Caco-2 (cell line): ENCODE data around the gene LCK. TPM values are rescaled to one million over a fixed set of nuclear protein-coding genes. Genes with fewer than 3 reads are reported as not detected.
"Not testable (repeated sequence)": the region's sequence is repeated elsewhere in the genome, so short reads cannot be mapped to it uniquely, and the experiment has no call there.

ENCODE experiments used
- BruUV-seq: library from RNA; stranded (reverse); fragments of 400-500 nt; replicated peaks from 2 replicates; lab custom pipeline; 2021; lab: Mats Ljungman, UMichigan
- CTCF ChIA-PET: fragments of 300-600 bp; sonication (Branson Sonifier 250); formaldehyde crosslinking; loops from one replicate; lab custom pipeline; 2022; ENCODE audit warnings: antibody characterized with exemption; lab: Charles Lee
- POLR2A ChIA-PET: fragments of 300-600 bp; sonication (Branson Sonifier 250); formaldehyde crosslinking; loops from one replicate; lab custom pipeline; 2022; ENCODE audit warnings: antibody characterized with exemption; lab: Charles Lee
- DNase-seq, 2 experiments: peaks; one replicate each; pipeline versions ENCODE4 v3.0.0 to v3.0.0-alpha.2; 2020 to 2022
- H3K27me3 ChIP-seq: replicated peaks from 2 replicates; pipeline ENCODE4 v1.6.0; 2011; ENCODE audit warnings: low read length; ENCODE audit not compliant: control insufficient read depth, insufficient read depth
- H3K36me3 ChIP-seq: 2 replicates; pipeline ENCODE4 v1.5.1; 2011; ENCODE audit warnings: low read length; ENCODE audit not compliant: control insufficient read depth, insufficient read depth
- H3K4me1 ChIP-seq: fragments of 250-450 bp; sonication (Bioruptor Pico); 2 replicates; pipeline ENCODE4 v1.5.1; 2020; ENCODE audit warnings: mild to moderate bottlenecking
- H3K4me3 ChIP-seq: 2 replicates; pipeline ENCODE4 v1.5.1; 2011; ENCODE audit warnings: low read depth, mild to moderate bottlenecking, control low read depth, low read length
- H3K9me3 ChIP-seq: fragments of 250-450 bp; sonication (Bioruptor Pico); 2 replicates; pipeline ENCODE4 v1.5.1; 2020; ENCODE audit warnings: mild to moderate bottlenecking, moderate library complexity
- H3K27ac Mint-ChIP-seq: one replicate; pipeline ENCODE4 v1.8.0; 2022; ENCODE audit warnings: mixed read lengths; ENCODE audit not compliant: unreplicated experiment
- H3K27me3 Mint-ChIP-seq: one replicate; pipeline ENCODE4 v1.8.0; 2022; ENCODE audit warnings: mixed read lengths; ENCODE audit not compliant: insufficient read depth, unreplicated experiment
- H3K36me3 Mint-ChIP-seq: one replicate; pipeline ENCODE4 v1.8.0; 2022; ENCODE audit warnings: mild to moderate bottlenecking, mixed read lengths; ENCODE audit not compliant: insufficient read depth, unreplicated experiment
- H3K4me1 Mint-ChIP-seq: one replicate; pipeline ENCODE4 v1.8.0; 2022; ENCODE audit warnings: low read depth, mixed read lengths; ENCODE audit not compliant: unreplicated experiment
- H3K4me3 Mint-ChIP-seq: one replicate; pipeline ENCODE4 v1.8.0; 2022; ENCODE audit warnings: mild to moderate bottlenecking, moderate library complexity, mixed read lengths; ENCODE audit not compliant: unreplicated experiment
- H3K9me3 Mint-ChIP-seq: one replicate; pipeline ENCODE4 v1.8.0; 2022; ENCODE audit warnings: mixed read lengths; ENCODE audit not compliant: unreplicated experiment
- intact Hi-C: fragments of 100-400 bp; cut with micrococcal nuclease; formaldehyde crosslinking; loops from one replicate; pipeline ENCODE4 v1.10.0; 2022; ENCODE audit not compliant: unreplicated experiment
- total RNA-seq: library from RNA; stranded (reverse); gene quantifications from 2 replicates; pipeline ENCODE4 v1.2.3, GENCODE V29; 2022
- TF ChIP-seq, protein P1 (sequence below), 2 experiments: fragments of 200-600 bp in 1 of 2; IDR thresholded peaks; 1 replicate in 1 of 2; 2 replicates in 1 of 2; pipeline versions ENCODE4 v1.5.1 to v1.8.0; 2011 to 2022; ENCODE audit warnings: antibody characterized with exemption in 1 of 2, control low read depth in 1 of 2, inconsistent platforms in 1 of 2, low read depth in 1 of 2, low read length in 1 of 2, mild to moderate bottlenecking in 1 of 2, moderate library complexity in 1 of 2; ENCODE audit not compliant: insufficient read depth in 1 of 2, severe bottlenecking in 1 of 2, unreplicated experiment in 1 of 2

LCK gene
- total RNA-seq, 1 experiment from 2014 or later = 0.39 TPM

DNA sequence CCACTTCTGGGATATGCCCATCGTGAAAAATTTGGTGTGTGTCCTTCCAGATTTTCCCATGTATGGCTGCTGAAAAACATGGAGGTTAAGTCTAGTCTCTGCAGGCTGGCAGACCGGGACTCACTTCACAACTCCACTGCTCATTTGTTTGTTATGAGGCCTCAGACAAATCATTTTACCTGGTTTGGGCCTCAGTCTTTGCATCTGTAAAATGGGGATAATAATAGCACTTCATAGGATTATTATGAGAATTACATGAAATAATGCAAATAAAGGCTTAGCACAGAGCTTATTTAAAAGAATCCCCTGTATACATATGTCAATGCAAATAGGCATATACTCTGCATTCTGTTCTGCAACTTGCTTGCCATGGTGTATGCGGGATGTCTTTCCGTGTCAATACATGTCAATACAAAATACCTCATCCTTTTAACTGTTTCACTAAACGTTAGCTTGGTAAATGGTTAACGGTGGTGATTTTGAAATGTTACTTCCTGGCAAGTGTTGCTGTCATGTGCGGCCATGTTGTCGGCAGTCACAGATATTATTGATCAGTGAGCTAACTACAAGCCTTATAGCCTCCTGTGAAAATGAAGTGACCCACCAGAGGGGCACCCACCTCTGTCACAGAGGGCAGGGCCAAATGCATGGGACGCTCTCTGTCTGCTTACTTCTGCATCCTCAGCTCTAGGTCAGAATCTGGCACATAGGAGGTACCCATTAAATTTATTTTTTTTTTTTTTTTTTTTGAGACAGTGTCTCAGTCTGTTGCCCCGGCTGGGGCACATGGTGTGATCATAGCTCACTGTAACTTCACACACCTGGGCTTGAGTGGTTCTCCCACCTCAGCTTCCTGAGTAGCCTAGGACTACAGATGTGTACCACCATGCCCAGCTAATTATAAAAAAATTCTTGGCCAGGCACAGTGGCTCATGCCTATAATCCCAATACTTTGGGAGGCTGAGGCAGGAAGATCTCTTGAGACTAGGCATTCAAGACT is 4.3 kb downstream of the LCK start:
- TF ChIP-seq, protein P1, sequence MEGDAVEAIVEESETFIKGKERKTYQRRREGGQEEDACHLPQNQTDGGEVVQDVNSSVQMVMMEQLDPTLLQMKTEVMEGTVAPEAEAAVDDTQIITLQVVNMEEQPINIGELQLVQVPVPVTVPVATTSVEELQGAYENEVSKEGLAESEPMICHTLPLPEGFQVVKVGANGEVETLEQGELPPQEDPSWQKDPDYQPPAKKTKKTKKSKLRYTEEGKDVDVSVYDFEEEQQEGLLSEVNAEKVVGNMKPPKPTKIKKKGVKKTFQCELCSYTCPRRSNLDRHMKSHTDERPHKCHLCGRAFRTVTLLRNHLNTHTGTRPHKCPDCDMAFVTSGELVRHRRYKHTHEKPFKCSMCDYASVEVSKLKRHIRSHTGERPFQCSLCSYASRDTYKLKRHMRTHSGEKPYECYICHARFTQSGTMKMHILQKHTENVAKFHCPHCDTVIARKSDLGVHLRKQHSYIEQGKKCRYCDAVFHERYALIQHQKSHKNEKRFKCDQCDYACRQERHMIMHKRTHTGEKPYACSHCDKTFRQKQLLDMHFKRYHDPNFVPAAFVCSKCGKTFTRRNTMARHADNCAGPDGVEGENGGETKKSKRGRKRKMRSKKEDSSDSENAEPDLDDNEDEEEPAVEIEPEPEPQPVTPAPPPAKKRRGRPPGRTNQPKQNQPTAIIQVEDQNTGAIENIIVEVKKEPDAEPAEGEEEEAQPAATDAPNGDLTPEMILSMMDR (IDR thresholded peaks at IDR 0.05; ENCODE audit: insufficient read depth in 1 of 2, low read depth in 1 of 2, low read length in 1 of 2, severe bottlenecking in 1 of 2, unreplicated experiment in 1 of 2) = no peak
- CTCF ChIA-PET = no interaction called here
- H3K27me3 Mint-ChIP-seq = no peaks in the 10 kb centered on the region
- H3K4me3 Mint-ChIP-seq = no peak overlapping the region
- no peaks in the 10 kb centered on the region for H3K4me1 ChIP-seq
- no peak overlapping the region for H3K27ac Mint-ChIP-seq
- H3K4me1 Mint-ChIP-seq = no peaks in the 10 kb centered on the region
- DNase-seq = no peak
- intact Hi-C loops = no loop called here
- H3K4me3 ChIP-seq = no peak overlapping the region
- H3K36me3 ChIP-seq = no peaks in the 10 kb centered on the region
- POLR2A ChIA-PET = no interaction called here
- no TSS peak for BruUV-seq
- no peaks in the 10 kb centered on the region for H3K9me3 ChIP-seq
- no peaks in the 10 kb centered on the region for H3K36me3 Mint-ChIP-seq
- H3K9me3 Mint-ChIP-seq = no peaks in the 10 kb centered on the region
- H3K27me3 ChIP-seq = no peaks in the 10 kb centered on the region

DNA sequence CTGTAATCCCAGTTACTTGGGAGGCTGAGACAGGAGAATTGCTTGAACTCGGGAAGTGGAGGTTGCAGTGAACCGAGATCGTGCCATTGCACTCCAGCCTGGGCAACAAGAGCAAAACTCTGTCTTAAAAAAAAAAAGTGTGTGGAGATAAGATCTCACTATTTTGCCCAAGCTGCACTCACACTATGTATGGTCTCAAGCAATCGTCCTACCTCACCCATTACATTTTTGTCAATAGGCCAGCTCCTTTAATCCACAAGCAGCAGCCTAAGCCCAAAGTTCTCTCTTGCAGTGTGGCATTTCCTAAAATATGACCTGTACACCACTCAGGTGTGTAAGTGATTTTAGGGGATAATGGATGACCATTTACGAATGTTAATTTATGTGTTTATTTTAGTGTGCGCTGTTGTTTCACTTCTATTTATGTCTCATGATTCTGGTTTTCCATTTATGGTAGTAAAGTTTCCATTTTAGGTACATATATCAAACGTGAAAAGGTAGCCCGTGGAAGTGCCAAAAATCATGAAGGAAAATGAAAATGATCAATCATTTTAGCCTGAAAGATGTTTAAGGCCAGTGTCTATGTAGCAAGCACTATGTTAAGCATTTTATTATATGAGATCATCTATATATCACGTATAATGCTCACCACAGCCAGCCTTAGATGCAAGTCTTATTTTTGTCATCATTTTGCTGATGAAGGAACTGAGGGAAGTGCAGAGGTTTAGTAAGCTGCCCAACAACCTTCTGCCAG is 5.6 kb downstream of the LCK start:
- no peaks in the 10 kb centered on the region for H3K36me3 ChIP-seq
- no peak overlapping the region for H3K4me3 Mint-ChIP-seq
- CTCF ChIA-PET = no interaction called here
- BruUV-seq = no TSS peak
- H3K27ac Mint-ChIP-seq = no peak overlapping the region
- no peaks in the 10 kb centered on the region for H3K4me1 ChIP-seq
- H3K36me3 Mint-ChIP-seq = no peaks in the 10 kb centered on the region
- POLR2A ChIA-PET = no interaction called here
- intact Hi-C loops = no loop called here
- no peaks in the 10 kb centered on the region for H3K9me3 ChIP-seq
- no peaks in the 10 kb centered on the region for H3K27me3 Mint-ChIP-seq
- no peaks in the 10 kb centered on the region for H3K27me3 ChIP-seq
- no peaks in the 10 kb centered on the region for H3K9me3 Mint-ChIP-seq
- no peak overlapping the region for H3K4me3 ChIP-seq
- TF ChIP-seq, protein P1 (IDR thresholded peaks at IDR 0.05; ENCODE audit: insufficient read depth in 1 of 2, low read depth in 1 of 2, low read length in 1 of 2, severe bottlenecking in 1 of 2, unreplicated experiment in 1 of 2) = no peak
- no peaks in the 10 kb centered on the region for H3K4me1 Mint-ChIP-seq
- DNase-seq = no peak

DNA sequence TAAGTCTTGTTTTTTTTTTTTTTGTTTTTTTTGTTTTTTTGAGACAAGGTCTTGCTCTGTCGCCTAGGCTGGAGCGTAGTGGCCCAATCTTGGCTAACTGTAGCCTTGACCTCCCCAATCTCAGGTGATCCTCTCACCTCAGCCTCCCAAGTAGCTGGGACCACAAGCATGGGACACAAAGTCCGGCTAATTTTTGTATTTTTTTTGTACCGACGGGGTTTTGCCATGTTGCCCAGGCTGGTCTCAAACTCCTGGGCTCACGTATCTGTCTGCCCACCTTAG is 6.1 kb downstream of the LCK start:
- H3K9me3 ChIP-seq = no peaks in the 10 kb centered on the region
- intact Hi-C loops = no loop called here
- Mint-ChIP-seq H3K36me3 (no peaks in the 10 kb centered on the region), H3K9me3 (no peaks in the 10 kb centered on the region), H3K4me1 (no peaks in the 10 kb centered on the region), H3K4me3 (no peak overlapping the region), H3K27ac (no peak overlapping the region), H3K27me3 (no peaks in the 10 kb centered on the region)
- POLR2A ChIA-PET = no interaction called here
- H3K4me1 ChIP-seq = no peaks in the 10 kb centered on the region
- H3K36me3 ChIP-seq = no peaks in the 10 kb centered on the region
- CTCF ChIA-PET = no interaction called here
- H3K4me3 ChIP-seq = no peak overlapping the region
- TF ChIP-seq, protein P1 (IDR thresholded peaks at IDR 0.05; ENCODE audit: insufficient read depth in 1 of 2, low read depth in 1 of 2, low read length in 1 of 2, severe bottlenecking in 1 of 2, unreplicated experiment in 1 of 2) = no peak
- DNase-seq = no peak
- no peaks in the 10 kb centered on the region for H3K27me3 ChIP-seq
- no TSS peak for BruUV-seq

DNA sequence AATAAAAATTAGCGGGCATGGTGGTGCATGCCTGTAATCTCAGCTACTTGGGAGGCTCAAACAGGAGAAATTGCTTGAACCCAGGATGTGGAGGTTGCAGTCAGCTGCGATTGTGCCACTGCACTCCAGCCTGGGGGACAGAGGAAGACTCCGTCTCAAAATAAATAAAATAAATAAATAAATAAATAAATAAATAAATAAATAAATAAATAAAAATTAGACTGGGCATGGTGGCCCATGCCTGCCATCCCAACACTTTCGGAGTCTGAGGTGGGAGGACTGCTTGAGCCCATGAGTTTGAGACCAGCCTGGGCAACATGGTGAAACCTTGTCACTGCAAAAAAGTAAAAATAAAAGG is 12.2 kb downstream of the LCK start:
- intact Hi-C loops, H3K36me3 Mint-ChIP-seq, H3K9me3 Mint-ChIP-seq, CTCF ChIA-PET, DNase-seq, BruUV-seq, POLR2A ChIA-PET, H3K4me3 ChIP-seq, H3K4me1 Mint-ChIP-seq, H3K4me1 ChIP-seq, H3K27ac Mint-ChIP-seq, H3K4me3 Mint-ChIP-seq, H3K27me3 Mint-ChIP-seq, H3K27me3 ChIP-seq, H3K9me3 ChIP-seq, H3K36me3 ChIP-seq: not testable (repeated sequence)
